Measurements from ENCODE around the gene GTF2A1L.
"Not testable (repeated sequence)": the region's sequence is repeated elsewhere in the genome, so short reads cannot be mapped to it uniquely, and the experiment has no call there.

The GTF2A1L gene

GRCh38 chr2:48587961-48588360, 29.7 kb upstream of the GTF2A1L start:
- Histone ChIP-seq H3K36me3 (ENCODE audit: control insufficient read depth in 1 of 2, insufficient read depth in 2 of 2, low read length in 2 of 2) (no peaks in the 10 kb centered on the region), H3K4me3 (ENCODE audit: low read depth in 1 of 2, low read length in 2 of 2) (no peak overlapping the region), H3K4me1 (ENCODE audit: control insufficient read depth in 1 of 2, insufficient read depth in 2 of 2, low read length in 2 of 2) (no peaks in the 10 kb centered on the region), H3K9ac (ENCODE audit: low read depth in 1 of 2, low read length in 2 of 2) (no peak overlapping the region), H3K27ac (ENCODE audit: low read depth, low read length) (no peak overlapping the region), H3K9me3 (ENCODE audit: control insufficient read depth in 1 of 2, low read length in 2 of 2) (no peaks in the 10 kb centered on the region), H3K27me3 (ENCODE audit: control insufficient read depth in 1 of 2, insufficient read depth in 2 of 2, low read length in 2 of 2) (no peaks in the 10 kb centered on the region)

DNA sequence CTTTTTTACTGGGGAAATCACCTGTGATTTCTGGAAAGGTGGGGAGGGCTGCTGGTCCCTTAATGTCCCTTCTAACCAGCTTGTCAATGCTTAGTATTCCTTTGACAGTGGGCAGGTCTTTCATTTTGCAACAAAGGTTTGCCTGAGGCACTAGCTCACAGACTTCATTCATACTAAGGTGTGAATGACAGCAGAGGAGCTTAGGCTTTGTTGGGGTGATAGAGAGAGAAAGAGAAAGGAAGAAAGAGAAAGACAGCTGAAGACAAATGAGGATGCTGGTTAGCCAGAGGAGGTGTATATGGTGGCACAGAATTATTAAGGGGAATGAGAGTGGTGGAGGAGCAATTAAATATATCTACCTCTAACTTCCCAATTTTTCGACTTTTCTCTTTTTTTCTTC, 28.9 kb upstream of the GTF2A1L start:
- Histone ChIP-seq H3K9ac (ENCODE audit: low read depth in 1 of 2, low read length in 2 of 2) (no peak overlapping the region), H3K27ac (ENCODE audit: low read depth, low read length) (no peak overlapping the region), H3K9me3 (ENCODE audit: control insufficient read depth in 1 of 2, low read length in 2 of 2) (no peaks in the 10 kb centered on the region), H3K4me1 (ENCODE audit: control insufficient read depth in 1 of 2, insufficient read depth in 2 of 2, low read length in 2 of 2) (no peaks in the 10 kb centered on the region), H3K36me3 (ENCODE audit: control insufficient read depth in 1 of 2, insufficient read depth in 2 of 2, low read length in 2 of 2) (no peaks in the 10 kb centered on the region), H3K4me3 (ENCODE audit: low read depth in 1 of 2, low read length in 2 of 2) (no peak overlapping the region), H3K27me3 (ENCODE audit: control insufficient read depth in 1 of 2, insufficient read depth in 2 of 2, low read length in 2 of 2) (no peaks in the 10 kb centered on the region)

GRCh38 chr2:48589170-48589767, 28.4 kb upstream of the GTF2A1L start:
- Histone ChIP-seq H3K4me1 (ENCODE audit: control insufficient read depth in 1 of 2, insufficient read depth in 2 of 2, low read length in 2 of 2) (no peaks in the 10 kb centered on the region), H3K36me3 (ENCODE audit: control insufficient read depth in 1 of 2, insufficient read depth in 2 of 2, low read length in 2 of 2) (no peaks in the 10 kb centered on the region), H3K27me3 (ENCODE audit: control insufficient read depth in 1 of 2, insufficient read depth in 2 of 2, low read length in 2 of 2) (no peaks in the 10 kb centered on the region), H3K9me3 (ENCODE audit: control insufficient read depth in 1 of 2, low read length in 2 of 2) (no peaks in the 10 kb centered on the region), H3K4me3 (ENCODE audit: low read depth in 1 of 2, low read length in 2 of 2) (no peak overlapping the region), H3K27ac (ENCODE audit: low read depth, low read length) (no peak overlapping the region), H3K9ac (ENCODE audit: low read depth in 1 of 2, low read length in 2 of 2) (no peak overlapping the region)

DNA sequence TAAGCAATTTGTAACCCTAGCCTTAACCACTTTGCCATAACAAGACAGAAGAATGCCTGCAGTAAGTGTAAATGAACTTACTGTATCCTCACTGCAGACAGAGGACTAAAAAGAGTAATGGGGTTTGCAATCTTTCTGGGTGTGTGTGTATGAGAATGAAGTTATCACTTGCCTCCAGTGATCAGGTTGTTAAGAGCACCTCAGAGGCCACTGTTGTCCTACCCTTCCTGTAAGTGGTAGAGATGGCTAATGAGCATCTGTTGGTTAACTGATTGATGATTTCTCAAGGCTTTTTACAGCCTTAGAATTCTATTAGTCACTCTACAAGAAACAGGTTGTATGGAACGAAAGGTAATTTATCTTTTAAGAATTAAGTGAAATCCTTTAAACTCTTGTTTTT, 27.6 kb upstream of the GTF2A1L start:
- Histone ChIP-seq H3K9me3 (ENCODE audit: control insufficient read depth in 1 of 2, low read length in 2 of 2) (no peaks in the 10 kb centered on the region), H3K27ac (ENCODE audit: low read depth, low read length) (no peak overlapping the region), H3K4me1 (ENCODE audit: control insufficient read depth in 1 of 2, insufficient read depth in 2 of 2, low read length in 2 of 2) (no peaks in the 10 kb centered on the region), H3K9ac (ENCODE audit: low read depth in 1 of 2, low read length in 2 of 2) (no peak overlapping the region), H3K36me3 (ENCODE audit: control insufficient read depth in 1 of 2, insufficient read depth in 2 of 2, low read length in 2 of 2) (no peaks in the 10 kb centered on the region), H3K27me3 (ENCODE audit: control insufficient read depth in 1 of 2, insufficient read depth in 2 of 2, low read length in 2 of 2) (no peaks in the 10 kb centered on the region), H3K4me3 (ENCODE audit: low read depth in 1 of 2, low read length in 2 of 2) (no peak overlapping the region)

DNA sequence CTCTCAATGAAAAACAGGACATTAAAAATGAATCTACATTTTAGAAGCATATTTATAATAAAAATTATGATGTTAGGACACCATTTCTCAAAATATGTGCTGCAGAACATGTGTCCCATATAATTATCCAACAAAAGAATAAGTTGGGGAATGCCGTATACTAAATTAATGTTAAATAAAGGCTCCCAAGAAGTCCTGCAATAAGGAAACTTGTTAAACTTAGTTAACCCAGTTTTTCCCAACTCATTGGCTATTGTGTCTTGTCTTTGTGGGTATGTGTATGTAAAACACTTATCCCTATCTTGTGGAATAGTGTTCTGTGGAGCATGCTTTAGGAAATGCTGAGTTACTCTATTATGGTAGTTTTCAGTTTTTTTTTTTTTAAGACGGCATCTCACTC, 25.6 kb upstream of the GTF2A1L start:
- no peak overlapping the region for H3K4me3 ChIP-seq (ENCODE audit: low read depth in 1 of 2, low read length in 2 of 2)
- H3K9me3 ChIP-seq (ENCODE audit: control insufficient read depth in 1 of 2, low read length in 2 of 2) = no peaks in the 10 kb centered on the region
- H3K27ac ChIP-seq (ENCODE audit: low read depth, low read length) = no peak overlapping the region
- no peaks in the 10 kb centered on the region for H3K27me3 ChIP-seq (ENCODE audit: control insufficient read depth in 1 of 2, insufficient read depth in 2 of 2, low read length in 2 of 2)
- H3K4me1 ChIP-seq (ENCODE audit: control insufficient read depth in 1 of 2, insufficient read depth in 2 of 2, low read length in 2 of 2) = no peaks in the 10 kb centered on the region
- no peaks in the 10 kb centered on the region for H3K36me3 ChIP-seq (ENCODE audit: control insufficient read depth in 1 of 2, insufficient read depth in 2 of 2, low read length in 2 of 2)
- no peak overlapping the region for H3K9ac ChIP-seq (ENCODE audit: low read depth in 1 of 2, low read length in 2 of 2)

GRCh38 chr2:48596751-48597150, 20.9 kb upstream of the GTF2A1L start:
- H3K9ac ChIP-seq (ENCODE audit: low read depth in 1 of 2, low read length in 2 of 2) = not testable (repeated sequence)

GRCh38 chr2:48597492-48597891, 20.2 kb upstream of the GTF2A1L start:
- Histone ChIP-seq H3K27ac (ENCODE audit: low read depth, low read length) (no peak overlapping the region), H3K4me1 (ENCODE audit: control insufficient read depth in 1 of 2, insufficient read depth in 2 of 2, low read length in 2 of 2) (no peaks in the 10 kb centered on the region), H3K36me3 (ENCODE audit: control insufficient read depth in 1 of 2, insufficient read depth in 2 of 2, low read length in 2 of 2) (no peaks in the 10 kb centered on the region), H3K4me3 (ENCODE audit: low read depth in 1 of 2, low read length in 2 of 2) (no peak overlapping the region), H3K9ac (ENCODE audit: low read depth in 1 of 2, low read length in 2 of 2) (no peak overlapping the region), H3K27me3 (ENCODE audit: control insufficient read depth in 1 of 2, insufficient read depth in 2 of 2, low read length in 2 of 2) (no peaks in the 10 kb centered on the region), H3K9me3 (ENCODE audit: control insufficient read depth in 1 of 2, low read length in 2 of 2) (no peaks in the 10 kb centered on the region)

More at GRCh38 chr2:48596751-48597150, 20.9 kb upstream of the GTF2A1L start:
- H3K27ac ChIP-seq (ENCODE audit: low read depth, low read length); H3K4me3 ChIP-seq (ENCODE audit: low read depth in 1 of 2, low read length in 2 of 2); H3K9me3 ChIP-seq (ENCODE audit: control insufficient read depth in 1 of 2, low read length in 2 of 2); H3K4me1 ChIP-seq (ENCODE audit: control insufficient read depth in 1 of 2, insufficient read depth in 2 of 2, low read length in 2 of 2); H3K27me3 ChIP-seq (ENCODE audit: control insufficient read depth in 1 of 2, insufficient read depth in 2 of 2, low read length in 2 of 2); H3K36me3 ChIP-seq (ENCODE audit: control insufficient read depth in 1 of 2, insufficient read depth in 2 of 2, low read length in 2 of 2): not testable (repeated sequence)

- Histone ChIP-seq H3K4me3 (ENCODE audit: low read depth in 1 of 2, low read length in 2 of 2) (no peak overlapping the region), H3K27me3 (ENCODE audit: control insufficient read depth in 1 of 2, insufficient read depth in 2 of 2, low read length in 2 of 2) (no peaks in the 10 kb centered on the region), H3K9ac (ENCODE audit: low read depth in 1 of 2, low read length in 2 of 2) (peak overlapping the region in 1 of 2 donors; percentile 20), H3K27ac (ENCODE audit: low read depth, low read length) (no peak overlapping the region), H3K36me3 (ENCODE audit: control insufficient read depth in 1 of 2, insufficient read depth in 2 of 2, low read length in 2 of 2) (no peaks in the 10 kb centered on the region), H3K4me1 (ENCODE audit: control insufficient read depth in 1 of 2, insufficient read depth in 2 of 2, low read length in 2 of 2) (no peaks in the 10 kb centered on the region), H3K9me3 (ENCODE audit: control insufficient read depth in 1 of 2, low read length in 2 of 2) (no peaks in the 10 kb centered on the region)
Measured at GRCh38 chr2:48600204-48600813, 17.3 kb upstream of the GTF2A1L start.

DNA sequence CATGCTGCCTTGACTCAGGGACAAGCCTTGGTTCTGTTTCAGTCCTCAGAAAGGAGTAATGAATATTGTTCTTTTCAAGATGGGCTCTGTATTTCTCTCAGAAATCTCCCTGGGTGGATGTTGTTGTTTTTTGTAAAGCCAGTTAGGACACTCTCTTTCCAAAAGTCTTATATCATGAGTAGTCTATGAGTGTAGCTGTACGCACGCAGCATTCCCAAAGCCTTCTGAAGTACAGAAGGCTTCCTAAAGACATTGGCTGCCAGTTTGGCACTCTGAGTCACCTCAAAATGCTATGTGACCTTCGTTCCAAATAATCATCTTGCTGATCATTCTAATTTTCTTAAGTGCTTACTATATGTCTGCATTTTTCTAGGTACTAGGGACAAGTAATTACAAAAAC, 16.7 kb upstream of the GTF2A1L start:
- Histone ChIP-seq H3K9ac (ENCODE audit: low read depth in 1 of 2, low read length in 2 of 2) (no peak overlapping the region), H3K27ac (ENCODE audit: low read depth, low read length) (no peak overlapping the region), H3K27me3 (ENCODE audit: control insufficient read depth in 1 of 2, insufficient read depth in 2 of 2, low read length in 2 of 2) (no peaks in the 10 kb centered on the region), H3K4me3 (ENCODE audit: low read depth in 1 of 2, low read length in 2 of 2) (no peak overlapping the region), H3K4me1 (ENCODE audit: control insufficient read depth in 1 of 2, insufficient read depth in 2 of 2, low read length in 2 of 2) (no peaks in the 10 kb centered on the region), H3K36me3 (ENCODE audit: control insufficient read depth in 1 of 2, insufficient read depth in 2 of 2, low read length in 2 of 2) (no peaks in the 10 kb centered on the region), H3K9me3 (ENCODE audit: control insufficient read depth in 1 of 2, low read length in 2 of 2) (no peaks in the 10 kb centered on the region)

GRCh38 chr2:48601349-48601748, 16.3 kb upstream of the GTF2A1L start:
- Histone ChIP-seq H3K9me3 (ENCODE audit: control insufficient read depth in 1 of 2, low read length in 2 of 2) (no peaks in the 10 kb centered on the region), H3K27me3 (ENCODE audit: control insufficient read depth in 1 of 2, insufficient read depth in 2 of 2, low read length in 2 of 2) (no peaks in the 10 kb centered on the region), H3K4me1 (ENCODE audit: control insufficient read depth in 1 of 2, insufficient read depth in 2 of 2, low read length in 2 of 2) (no peaks in the 10 kb centered on the region), H3K27ac (ENCODE audit: low read depth, low read length) (no peak overlapping the region), H3K36me3 (ENCODE audit: control insufficient read depth in 1 of 2, insufficient read depth in 2 of 2, low read length in 2 of 2) (no peaks in the 10 kb centered on the region), H3K9ac (ENCODE audit: low read depth in 1 of 2, low read length in 2 of 2) (no peak overlapping the region), H3K4me3 (ENCODE audit: low read depth in 1 of 2, low read length in 2 of 2) (no peak overlapping the region)
